Mesenchymal stem cell (in vitro differentiated cells and primary cell): ENCODE measurements around the gene CFAP410.

Experiments
- DNase-seq: peaks from one replicate; pipeline ENCODE4 v3.0.0-alpha.2; 2013
- H2AFZ ChIP-seq: one replicate; pipeline ENCODE4 v1.6.1; 2013; ENCODE audit warnings: low read depth, mild to moderate bottlenecking, control low read depth, inconsistent platforms, low read length, moderate library complexity
- H2AK5ac ChIP-seq: 2 replicates; pipeline ENCODE4 v1.6.1; 2013; ENCODE audit warnings: low read length, moderate library complexity, mild to moderate bottlenecking, inconsistent platforms; ENCODE audit not compliant: severe bottlenecking
- H2BK120ac ChIP-seq: one replicate; pipeline ENCODE4 v1.6.1; 2013; ENCODE audit warnings: low read depth, mild to moderate bottlenecking, inconsistent platforms, low read length, moderate library complexity
- H2BK12ac ChIP-seq, 2 experiments: one replicate each; pipeline ENCODE4 v1.6.1; 2013; ENCODE audit warnings: inconsistent platforms in 2 of 2, low read length in 2 of 2, mild to moderate bottlenecking in 2 of 2, moderate library complexity in 2 of 2, control low read depth in 1 of 2
- H2BK15ac ChIP-seq: one replicate; pipeline ENCODE4 v1.6.1; 2013; ENCODE audit warnings: mild to moderate bottlenecking, low read depth, inconsistent platforms; ENCODE audit not compliant: poor library complexity, severe bottlenecking
- H2BK5ac ChIP-seq: 2 replicates; pipeline ENCODE4 v1.6.1; 2013; ENCODE audit warnings: low read depth, mild to moderate bottlenecking, low read length, control low read depth, inconsistent platforms; ENCODE audit not compliant: poor library complexity, severe bottlenecking
- H3K14ac ChIP-seq, 2 experiments: one replicate each; pipeline ENCODE4 v1.6.1; 2013; ENCODE audit warnings: inconsistent platforms in 2 of 2, low read length in 2 of 2, control low read depth in 1 of 2, mild to moderate bottlenecking in 1 of 2, moderate library complexity in 1 of 2
- H3K18ac ChIP-seq, 2 experiments: one replicate each; pipeline ENCODE4 v1.6.1; 2013; ENCODE audit warnings: inconsistent platforms in 2 of 2, low read length in 2 of 2, control low read depth in 1 of 2, low read depth in 1 of 2, mild to moderate bottlenecking in 1 of 2
- H3K23ac ChIP-seq, 2 experiments: one replicate each; pipeline ENCODE4 v1.6.1; 2013; ENCODE audit warnings: inconsistent platforms in 2 of 2, low read length in 2 of 2, mild to moderate bottlenecking in 2 of 2, moderate library complexity in 2 of 2, control low read depth in 1 of 2
- H3K27ac ChIP-seq: 2 replicates; pipeline ENCODE4 v1.5.1; 2013; ENCODE audit warnings: mild to moderate bottlenecking, moderate library complexity, low read length, control low read depth, inconsistent platforms; ENCODE audit not compliant: poor library complexity, severe bottlenecking
- H3K27me3 ChIP-seq, 2 experiments: 2 replicates each; pipeline versions ENCODE4 v1.6.1 to v1.7.0; 2013; ENCODE audit warnings: low read length in 2 of 2, mild to moderate bottlenecking in 2 of 2, moderate library complexity in 2 of 2, control low read depth in 1 of 2, inconsistent platforms in 1 of 2; ENCODE audit not compliant: control insufficient read depth in 1 of 2, insufficient read depth in 1 of 2
- H3K36me3 ChIP-seq, 2 experiments: 2 replicates each; pipeline versions ENCODE4 v1.6.1 to v1.7.0; 2013; ENCODE audit warnings: low read length in 2 of 2, control low read depth in 1 of 2, inconsistent platforms in 1 of 2, low read depth in 1 of 2, mild to moderate bottlenecking in 1 of 2; ENCODE audit not compliant: insufficient read depth in 2 of 2, control insufficient read depth in 1 of 2
- H3K4ac ChIP-seq, 2 experiments: one replicate each; pipeline ENCODE4 v1.6.1; 2013; ENCODE audit warnings: inconsistent platforms in 2 of 2, low read length in 2 of 2, mild to moderate bottlenecking in 2 of 2, moderate library complexity in 2 of 2, control low read depth in 1 of 2, low read depth in 1 of 2
- H3K4me1 ChIP-seq: 2 replicates; pipeline ENCODE4 v1.6.1; 2013; ENCODE audit warnings: low read depth, low read length, control low read depth; ENCODE audit not compliant: control insufficient read depth, insufficient read depth
- H3K4me2 ChIP-seq: 2 replicates; pipeline ENCODE4 v1.6.1; 2013; ENCODE audit warnings: low read length, mild to moderate bottlenecking, inconsistent platforms; ENCODE audit not compliant: poor library complexity, severe bottlenecking
- H3K4me3 ChIP-seq, 2 experiments: 2 replicates each; pipeline versions ENCODE4 v1.5.1 to v1.7.0; 2013; ENCODE audit warnings: low read length in 2 of 2, mild to moderate bottlenecking in 2 of 2, control low read depth in 1 of 2, low read depth in 1 of 2; ENCODE audit not compliant: insufficient read depth in 1 of 2
- H3K79me1 ChIP-seq: replicated peaks from 2 replicates; pipeline ENCODE4 v1.6.1; 2013; ENCODE audit warnings: mild to moderate bottlenecking, control low read depth, low read length, inconsistent platforms; ENCODE audit not compliant: poor library complexity, severe bottlenecking
- H3K9ac ChIP-seq: 2 replicates; pipeline ENCODE4 v1.7.0; 2013; ENCODE audit warnings: mild to moderate bottlenecking, low read length, moderate library complexity
- H3K9me3 ChIP-seq: 2 replicates; pipeline ENCODE4 v1.7.0; 2013; ENCODE audit warnings: mild to moderate bottlenecking, low read length; ENCODE audit not compliant: control insufficient read depth
- H4K8ac ChIP-seq: one replicate; pipeline ENCODE4 v1.6.1; 2013; ENCODE audit warnings: inconsistent platforms, mild to moderate bottlenecking, low read length, moderate library complexity
- H4K91ac ChIP-seq: one replicate; pipeline ENCODE4 v1.6.1; 2013; ENCODE audit warnings: mild to moderate bottlenecking, low read length, inconsistent platforms
- whole genome bisulfite sequencing: methylation state at CpG from one replicate; pipeline ENCODE4 v1.1.7; 2013; ENCODE audit warnings: mixed read lengths; 5-methylcytosine and 5-hydroxymethylcytosine counted together

The CFAP410 gene

DNA sequence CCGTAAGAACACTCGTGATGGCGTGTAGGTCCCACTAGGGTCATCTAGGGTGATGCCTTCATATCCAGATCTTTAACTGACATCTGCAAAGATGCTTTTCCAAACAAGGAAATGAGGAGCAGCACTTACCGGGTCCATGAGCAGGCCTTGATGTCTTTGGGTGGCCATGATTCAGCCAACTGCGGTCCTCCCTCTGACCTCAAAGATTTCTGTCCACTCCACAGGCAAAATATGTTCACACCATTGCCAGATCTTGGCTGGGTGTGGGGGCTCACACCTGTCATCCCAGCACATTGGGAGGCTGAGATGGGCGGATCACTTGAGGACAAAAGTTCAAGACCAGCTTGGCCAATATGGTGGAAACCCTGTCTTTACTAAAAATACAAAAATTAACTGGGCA lies 32.4 kb upstream of the CFAP410 start:
- Histone ChIP-seq H2AK5ac (no peak overlapping the region), H2BK15ac (no peak overlapping the region), H3K4ac (no peak overlapping the region), H4K8ac (no peak overlapping the region), H4K91ac (no peak overlapping the region), H2BK5ac (no peak overlapping the region), H3K23ac (no peak overlapping the region), H3K4me1 (peaks cover 8% of the 10 kb centered on the region), H3K79me1 (no peaks in the 10 kb centered on the region), H3K18ac (no peak overlapping the region), H2BK120ac (no peak overlapping the region), H3K4me2 (no peak overlapping the region), H3K9ac (no peak overlapping the region), H3K27me3 (peaks cover 16 to 34% of the 10 kb centered on the region in 2 experiments), H3K14ac (no peak overlapping the region), H2AFZ (no peak overlapping the region), H2BK12ac (no peak overlapping the region), H3K9me3 (no peaks in the 10 kb centered on the region), H3K27ac (no peak overlapping the region), H3K36me3 (no peaks in the 10 kb centered on the region), H3K4me3 (no peak overlapping the region)
- WGBS, result 89% methylated on average over 6 of the region's 6 CpGs
- no peak for DNase-seq

DNA sequence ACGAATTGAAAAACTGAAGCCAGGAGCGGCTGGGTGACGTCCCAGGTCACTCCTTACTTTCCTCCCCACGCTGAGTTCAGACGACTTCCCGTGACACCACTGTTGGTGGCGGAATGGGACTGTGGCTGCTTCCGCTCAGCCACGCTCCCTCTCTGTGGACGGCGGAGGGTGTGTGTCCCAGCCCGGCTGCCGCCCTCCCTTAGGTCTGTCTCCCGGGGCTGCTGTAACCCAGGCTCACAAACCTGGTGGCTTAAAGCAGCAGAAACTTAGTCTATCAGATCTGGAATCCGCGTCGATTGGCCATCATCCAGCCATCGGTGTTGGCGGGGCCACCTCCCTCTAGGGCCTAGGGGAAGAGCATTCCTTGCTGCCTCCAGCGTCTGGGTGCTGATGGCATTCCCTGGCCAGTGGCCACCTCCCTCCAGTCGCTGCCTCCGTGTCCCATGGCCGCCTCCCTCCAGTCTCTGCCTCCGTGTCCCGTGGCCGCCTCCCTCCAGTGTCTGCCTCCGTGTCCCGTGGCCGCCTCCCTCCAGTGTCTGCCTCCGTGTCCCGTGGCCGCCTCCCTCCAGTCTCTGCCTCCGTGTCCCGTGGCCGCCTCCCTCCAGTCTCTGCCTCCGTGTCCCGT lies 31.7 kb upstream of the CFAP410 start:
- DNase-seq, result no peak
- Histone ChIP-seq H3K14ac (no peak overlapping the region), H2BK15ac (no peak overlapping the region), H2BK12ac (no peak overlapping the region), H3K79me1 (no peaks in the 10 kb centered on the region), H3K4me1 (peaks cover 8% of the 10 kb centered on the region), H3K27me3 (peaks cover 16 to 28% of the 10 kb centered on the region in 2 experiments), H2AK5ac (no peak overlapping the region), H3K4me2 (no peak overlapping the region), H3K36me3 (no peaks in the 10 kb centered on the region), H4K8ac (no peak overlapping the region), H3K9me3 (no peaks in the 10 kb centered on the region), H2BK120ac (no peak overlapping the region), H3K18ac (no peak overlapping the region), H3K4ac (no peak overlapping the region), H2BK5ac (no peak overlapping the region), H3K23ac (no peak overlapping the region), H4K91ac (no peak overlapping the region), H2AFZ (no peak overlapping the region), H3K27ac (no peak overlapping the region), H3K9ac (no peak overlapping the region), H3K4me3 (peak overlapping the region in 1 of 2 experiments; percentile 29)
- WGBS, result 95% methylated on average over 34 of the region's 37 CpGs

DNA sequence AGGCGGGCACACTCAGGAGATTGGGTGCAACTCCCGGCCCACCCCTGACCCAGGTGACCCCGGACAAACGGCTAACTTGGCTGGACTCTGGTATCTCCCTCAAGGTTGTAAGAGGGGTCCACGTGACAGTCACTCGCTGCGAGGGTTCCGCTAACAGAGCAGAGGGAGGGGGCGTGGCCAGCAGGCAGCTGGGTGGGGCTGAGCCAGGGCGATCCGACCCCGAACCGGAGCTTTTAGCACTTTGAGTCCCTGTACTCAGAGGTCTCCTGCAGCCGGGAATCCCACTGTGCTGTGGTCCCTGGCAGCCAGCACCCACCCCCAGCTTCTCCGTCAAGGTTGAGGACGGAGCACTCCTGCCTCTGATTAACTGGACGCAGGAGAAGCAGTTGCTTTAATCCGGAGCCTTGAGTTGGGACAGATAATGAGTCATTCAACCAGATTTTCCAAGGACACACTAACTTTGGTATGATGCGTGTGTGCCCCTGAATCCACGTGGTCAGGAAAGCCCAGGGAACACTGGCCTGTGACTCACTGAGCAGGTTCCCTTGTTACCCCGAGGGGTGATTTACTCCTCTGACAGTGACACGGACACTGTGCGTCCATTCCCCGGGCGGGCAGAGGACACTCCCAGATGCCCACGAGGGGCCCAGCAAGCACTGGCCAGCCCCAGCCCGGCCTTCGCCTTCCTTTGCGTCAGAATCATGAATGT lies 31.0 kb upstream of the CFAP410 start:
- no peak overlapping the region for H3K27ac ChIP-seq
- H4K91ac ChIP-seq, result no peak overlapping the region
- no peaks in the 10 kb centered on the region for H3K9me3 ChIP-seq
- no peak overlapping the region for H4K8ac ChIP-seq
- H3K4me2 ChIP-seq, result no peak overlapping the region
- H2BK12ac ChIP-seq, result no peak overlapping the region
- H3K4me3 ChIP-seq, result no peak overlapping the region
- H2BK5ac ChIP-seq, result no peak overlapping the region
- H3K27me3 ChIP-seq, result peaks cover 16 to 22% of the 10 kb centered on the region in 2 experiments
- DNase-seq, result peak; percentile 61
- no peaks in the 10 kb centered on the region for H3K36me3 ChIP-seq
- no peak overlapping the region for H3K4ac ChIP-seq
- H3K14ac ChIP-seq, result no peak overlapping the region
- no peak overlapping the region for H2AK5ac ChIP-seq
- H2BK120ac ChIP-seq, result no peak overlapping the region
- H2AFZ ChIP-seq, result no peak overlapping the region
- H2BK15ac ChIP-seq, result no peak overlapping the region
- no peaks in the 10 kb centered on the region for H3K79me1 ChIP-seq
- peaks cover 10% of the 10 kb centered on the region for H3K4me1 ChIP-seq
- WGBS, result 44% methylated on average over 29 of the region's 29 CpGs
- no peak overlapping the region for H3K18ac ChIP-seq
- no peak overlapping the region for H3K23ac ChIP-seq
- H3K9ac ChIP-seq, result no peak overlapping the region

- Histone ChIP-seq H2BK15ac (no peak overlapping the region), H3K9me3 (peaks cover 3% of the 10 kb centered on the region), H3K27ac (no peak overlapping the region), H3K79me1 (no peaks in the 10 kb centered on the region), H3K4me1 (peaks cover 12% of the 10 kb centered on the region), H3K18ac (no peak overlapping the region), H3K23ac (no peak overlapping the region), H3K14ac (no peak overlapping the region), H3K4me3 (no peak overlapping the region), H2BK120ac (no peak overlapping the region), H2AK5ac (no peak overlapping the region), H4K91ac (peak overlapping the region; percentile 10), H2AFZ (no peak overlapping the region), H3K36me3 (no peaks in the 10 kb centered on the region), H3K4me2 (no peak overlapping the region), H2BK5ac (no peak overlapping the region), H3K9ac (no peak overlapping the region), H2BK12ac (no peak overlapping the region), H3K27me3 (peaks cover 20% of the 10 kb centered on the region in 2 experiments), H3K4ac (no peak overlapping the region), H4K8ac (no peak overlapping the region)
- WGBS, result 28% methylated on average over 35 of the region's 35 CpGs
- DNase-seq, result no peak
Measured at GRCh38 chr21:44368711-44369446, 29.7 kb upstream of the CFAP410 start.
